Thoracic aorta (tissue), 2 donors: ENCODE results near the gene ATP2C2. TPM values are rescaled to one million over a fixed set of nuclear protein-coding genes. Genes with fewer than 3 reads are reported as not detected.

ENCODE experiments used
- ATAC-seq: fragments of 150-250 bp; one replicate; pipeline ENCODE4 v1.8.0; 2017; ENCODE audit warnings: low read depth; ENCODE audit not compliant: insufficient number of reproducible peaks, low FRiP score
- DNase-seq: peaks from one replicate; pipeline ENCODE4 v3.0.0-alpha.2; 2020; ENCODE audit warnings: low spot score
- H3K27ac ChIP-seq, 2 donors: fragments of 200-600 bp; sonication (generic); 1 replicate in 1 of 2; 2 replicates in 1 of 2; pipeline ENCODE4 v1.5.1; 2016; ENCODE audit warnings: mild to moderate bottlenecking in 2 of 2, moderate library complexity in 2 of 2
- H3K27me3 ChIP-seq: fragments of 200-600 bp; sonication (generic); replicated peaks from 2 replicates; pipeline ENCODE4 v1.6.0; 2016; ENCODE audit warnings: mild to moderate bottlenecking; ENCODE audit not compliant: insufficient read depth
- H3K36me3 ChIP-seq: fragments of 200-600 bp; sonication (generic); one replicate; pipeline ENCODE4 v1.5.1; 2016
- H3K4me1 ChIP-seq, 2 donors: fragments of 200-600 bp; sonication (generic); 1 replicate in 1 of 2; 2 replicates in 1 of 2; pipeline versions ENCODE4 v1.5.1 to v1.6.0; 2016; ENCODE audit warnings: low read depth in 2 of 2, mild to moderate bottlenecking in 1 of 2; ENCODE audit not compliant: control insufficient read depth in 1 of 2
- H3K4me3 ChIP-seq: fragments of 200-600 bp; sonication (generic); 2 replicates; pipeline ENCODE4 v1.5.1; 2016; ENCODE audit warnings: mild to moderate bottlenecking
- H3K9me3 ChIP-seq: fragments of 200-600 bp; sonication (generic); 2 replicates; pipeline ENCODE4 v1.5.1; 2016
- CTCF ChIP-seq: fragments of 200-600 bp; sonication (generic); IDR thresholded peaks from one replicate; pipeline ENCODE4 v1.5.1; 2019; ENCODE audit warnings: antibody characterized with exemption
- total RNA-seq, 2 donors: library from RNA; depleted of rRNA; stranded (reverse); fragments of >200 nt; gene quantifications; one replicate each; pipeline versions ENCODE4 v1.1.0 to v1.2.3, GENCODE V29; 2016

Gene ATP2C2
- total RNA-seq, 2 donors from 2014 or later = 0.28 to 0.54 TPM

GRCh38 chr16:84460406-84461028 lies 92.2 kb downstream of the ATP2C2 start:
- H3K9me3 ChIP-seq = no peaks in the 10 kb centered on the region
- no peak for ATAC-seq
- H3K27ac ChIP-seq = no peak overlapping the region
- H3K4me1 ChIP-seq = no peaks in the 10 kb centered on the region
- DNase-seq = no peak
- TF ChIP-seq CTCF = no peak
- H3K36me3 ChIP-seq = peaks cover 4% of the 10 kb centered on the region
- H3K27me3 ChIP-seq = no peaks in the 10 kb centered on the region
- no peak overlapping the region for H3K4me3 ChIP-seq

GRCh38 chr16:84461029-84461412 lies 92.7 kb downstream of the ATP2C2 start:
- TF ChIP-seq CTCF = no peak
- no peaks in the 10 kb centered on the region for H3K4me1 ChIP-seq
- ATAC-seq (no peak), DNase-seq (no peak)
- no peaks in the 10 kb centered on the region for H3K27me3 ChIP-seq
- no peaks in the 10 kb centered on the region for H3K9me3 ChIP-seq
- H3K4me3 ChIP-seq = no peak overlapping the region
- no peak overlapping the region for H3K27ac ChIP-seq
- peaks cover 4% of the 10 kb centered on the region for H3K36me3 ChIP-seq

GRCh38 chr16:84461413-84462295 lies 93.3 kb downstream of the ATP2C2 start:
- Histone ChIP-seq H3K36me3 (peaks cover 5% of the 10 kb centered on the region), H3K9me3 (peaks cover 2% of the 10 kb centered on the region), H3K27ac (no peak overlapping the region), H3K27me3 (no peaks in the 10 kb centered on the region), H3K4me1 (no peaks in the 10 kb centered on the region), H3K4me3 (no peak overlapping the region)
- no peak for TF ChIP-seq CTCF
- DNase-seq (no peak), ATAC-seq (no peak)

- Histone ChIP-seq H3K4me1 (no peaks in the 10 kb centered on the region), H3K36me3 (peaks cover 12% of the 10 kb centered on the region), H3K4me3 (no peak overlapping the region), H3K27ac (no peak overlapping the region), H3K9me3 (peaks cover 10% of the 10 kb centered on the region), H3K27me3 (no peaks in the 10 kb centered on the region)
- DNase-seq = no peak
- TF ChIP-seq CTCF = no peak
- ATAC-seq = no peak
These were observed 94.2 kb downstream of the ATP2C2 start for GRCh38 chr16:84462296-84463210.

GRCh38 chr16:84463221-84463620 lies 94.9 kb downstream of the ATP2C2 start:
- no peak for TF ChIP-seq CTCF
- H3K9me3 ChIP-seq = peaks cover 10% of the 10 kb centered on the region
- H3K4me3 ChIP-seq = no peak overlapping the region
- no peaks in the 10 kb centered on the region for H3K27me3 ChIP-seq
- ATAC-seq = no peak
- H3K36me3 ChIP-seq = peaks cover 18% of the 10 kb centered on the region
- no peak overlapping the region for H3K27ac ChIP-seq
- DNase-seq = no peak
- no peaks in the 10 kb centered on the region for H3K4me1 ChIP-seq
